Effector memory CD4-positive, alpha-beta T cell (primary cell): ENCODE results near the gene CHST1.

ENCODE experiments used
- DNase-seq, 3 donors: peaks; one replicate each; pipeline ENCODE4 v3.0.0-alpha.2; 2020
- H3K27ac ChIP-seq: 2 replicates; pipeline ENCODE4 v1.7.0; 2013; ENCODE audit warnings: mild to moderate bottlenecking, low read length, moderate library complexity; ENCODE audit not compliant: insufficient read depth, poor library complexity, severe bottlenecking
- H3K27me3 ChIP-seq: replicated peaks from 2 replicates; pipeline ENCODE4 v1.7.0; 2013; ENCODE audit warnings: mild to moderate bottlenecking, low read length; ENCODE audit not compliant: insufficient read depth, control insufficient read depth, poor library complexity, severe bottlenecking
- H3K36me3 ChIP-seq: 2 replicates; pipeline ENCODE4 v1.7.0; 2013; ENCODE audit warnings: mild to moderate bottlenecking, low read length, moderate library complexity; ENCODE audit not compliant: control insufficient read depth, insufficient read depth
- H3K4me1 ChIP-seq: 2 replicates; pipeline ENCODE4 v1.7.0; 2013; ENCODE audit warnings: low read length, mild to moderate bottlenecking; ENCODE audit not compliant: control insufficient read depth, insufficient read depth, poor library complexity, severe bottlenecking
- H3K4me3 ChIP-seq: 2 replicates; pipeline ENCODE4 v1.7.0; 2013; ENCODE audit warnings: low read length, low read depth, mild to moderate bottlenecking; ENCODE audit not compliant: insufficient read depth, poor library complexity, severe bottlenecking
- H3K9me3 ChIP-seq: 2 replicates; pipeline ENCODE4 v1.7.0; 2013; ENCODE audit warnings: mild to moderate bottlenecking, low read length, moderate library complexity; ENCODE audit not compliant: control insufficient read depth

The CHST1 gene

GRCh38 chr11:45606514-45607281, 58.7 kb downstream of the CHST1 start:
- Histone ChIP-seq H3K4me1 (no peaks in the 10 kb centered on the region), H3K27ac (no peak overlapping the region), H3K4me3 (no peak overlapping the region), H3K36me3 (no peaks in the 10 kb centered on the region), H3K27me3 (no peaks in the 10 kb centered on the region), H3K9me3 (no peaks in the 10 kb centered on the region)
- no peak for DNase-seq

DNA sequence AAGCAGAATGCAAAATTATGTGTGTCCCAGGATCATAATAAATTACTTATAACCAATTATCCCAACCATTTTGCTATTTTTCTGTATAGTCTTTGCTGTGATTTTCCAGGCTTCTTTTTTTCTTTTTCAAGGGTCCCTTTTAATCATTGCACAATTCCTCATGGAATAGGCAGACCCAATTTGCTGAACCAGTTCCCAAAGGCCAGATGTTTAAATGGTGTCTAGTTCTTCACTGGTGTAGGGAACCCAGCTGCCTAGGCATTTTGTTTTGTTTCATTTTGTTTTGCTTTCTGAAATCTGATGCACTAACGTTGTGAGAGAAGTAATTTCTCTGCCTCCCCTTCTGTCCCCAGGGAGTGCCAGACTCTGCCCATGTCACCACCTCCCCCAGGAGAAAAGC, 60.4 kb downstream of the CHST1 start:
- Histone ChIP-seq H3K4me3 (no peak overlapping the region), H3K27me3 (peaks cover 4% of the 10 kb centered on the region), H3K27ac (no peak overlapping the region), H3K4me1 (no peaks in the 10 kb centered on the region), H3K36me3 (no peaks in the 10 kb centered on the region), H3K9me3 (no peaks in the 10 kb centered on the region)
- DNase-seq = no peak

GRCh38 chr11:45603946-45604682, 61.3 kb downstream of the CHST1 start:
- Histone ChIP-seq H3K27ac (no peak overlapping the region), H3K9me3 (no peaks in the 10 kb centered on the region), H3K36me3 (no peaks in the 10 kb centered on the region), H3K27me3 (peaks cover 4% of the 10 kb centered on the region), H3K4me1 (no peaks in the 10 kb centered on the region), H3K4me3 (no peak overlapping the region)
- DNase-seq = no peak

DNA sequence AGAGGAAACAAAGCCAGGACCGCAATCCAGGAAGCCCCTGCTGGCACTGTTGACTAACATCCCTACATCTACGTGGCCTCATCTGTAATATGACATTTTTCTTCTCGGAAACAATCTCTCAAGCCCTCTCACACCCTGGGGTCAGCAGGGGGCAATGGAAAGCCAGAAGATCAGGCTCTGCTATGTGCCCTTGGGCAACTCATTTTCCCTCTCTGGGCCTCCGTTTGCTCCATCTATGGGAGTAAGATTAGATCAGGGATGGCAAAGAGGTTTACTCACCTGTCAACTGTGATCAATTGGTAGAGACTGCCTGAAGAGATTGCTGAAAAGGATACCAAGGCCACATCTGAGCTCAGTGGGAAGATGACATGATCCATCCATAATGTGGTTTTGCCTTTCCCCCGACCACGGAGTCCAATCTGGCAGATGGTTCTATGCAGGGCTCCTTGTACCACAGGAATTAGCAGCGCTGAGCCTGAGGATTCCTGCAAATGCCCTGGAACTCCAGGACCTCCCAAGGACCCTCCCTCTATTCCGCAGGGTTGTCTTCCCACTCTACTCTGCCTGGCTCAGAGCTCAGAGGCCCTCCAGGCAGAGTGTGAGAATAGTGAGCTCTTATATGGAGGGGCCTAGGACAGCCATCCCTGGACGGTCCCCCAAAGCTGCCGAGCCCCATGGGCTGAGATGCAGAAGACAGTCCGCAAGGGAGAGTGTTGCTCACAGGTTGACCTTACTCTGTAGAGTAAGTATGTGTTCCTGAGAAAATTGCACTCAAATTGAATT, 66.1 kb downstream of the CHST1 start:
- H3K27ac ChIP-seq = no peak overlapping the region
- no peak for DNase-seq
- no peaks in the 10 kb centered on the region for H3K36me3 ChIP-seq
- H3K9me3 ChIP-seq = no peaks in the 10 kb centered on the region
- peaks cover 7% of the 10 kb centered on the region for H3K27me3 ChIP-seq
- H3K4me1 ChIP-seq = no peaks in the 10 kb centered on the region
- H3K4me3 ChIP-seq = no peak overlapping the region
